OCI-LY7 (cell line): Measurements from ENCODE around the gene CNTRL. TPM values are rescaled to one million over a fixed set of nuclear protein-coding genes. Genes with fewer than 3 reads are reported as not detected.
A peak's percentile ranks its signal among the peaks of the same experiment; 100 is the strongest.

Experiments used
- BruUV-seq: library from RNA; stranded (reverse); fragments of 400-500 nt; replicated peaks from 2 replicates; lab custom pipeline; 2021; lab: Mats Ljungman, UMichigan
- CTCF ChIA-PET: fragments of 300-600 bp; sonication (Branson Sonifier 250); formaldehyde crosslinking; loops from one replicate; lab custom pipeline; 2022; ENCODE audit warnings: antibody characterized with exemption; ENCODE audit not compliant: unreplicated experiment; lab: Charles Lee
- POLR2A ChIA-PET: fragments of 300-600 bp; sonication (Branson Sonifier 250); formaldehyde crosslinking; loops from one replicate; lab custom pipeline; 2022; ENCODE audit warnings: antibody characterized with exemption; lab: Charles Lee
- DNase-seq: peaks from one replicate; pipeline ENCODE4 v3.0.0-alpha.2; 2015; ENCODE audit warnings: low spot score
- H2AFZ ChIP-seq: fragments of 200-600 bp; sonication (generic), shearing (Covaris generic); 2 replicates; pipeline ENCODE4 v1.6.1; 2014; ENCODE audit warnings: mild to moderate bottlenecking, antibody characterized with exemption, low read length, moderate library complexity
- H3K27ac ChIP-seq: fragments of 200-600 bp; sonication (generic); 2 replicates; pipeline ENCODE4 v1.5.1; 2014; ENCODE audit warnings: mixed run types, low read depth, mild to moderate bottlenecking, moderate library complexity, low read length, inconsistent platforms; ENCODE audit not compliant: poor library complexity, severe bottlenecking
- H3K36me3 ChIP-seq: fragments of 200-600 bp; sonication (generic); 2 replicates; pipeline ENCODE4 v1.6.1; 2014; ENCODE audit warnings: mild to moderate bottlenecking, antibody characterized with exemption, low read length, moderate library complexity, mixed read lengths; ENCODE audit not compliant: insufficient read depth
- H3K4me1 ChIP-seq: fragments of 200-600 bp; sonication (generic); 2 replicates; pipeline ENCODE4 v1.5.1; 2014; ENCODE audit warnings: mild to moderate bottlenecking, low read length; ENCODE audit not compliant: insufficient read depth, poor library complexity, severe bottlenecking
- H3K4me2 ChIP-seq: fragments of 200-600 bp; sonication (generic); 2 replicates; pipeline ENCODE4 v1.6.1; 2014; ENCODE audit warnings: mild to moderate bottlenecking, low read length
- H3K4me3 ChIP-seq: fragments of 200-600 bp; sonication (generic); 2 replicates; pipeline ENCODE4 v1.5.1; 2014; ENCODE audit warnings: mild to moderate bottlenecking, low read depth, low read length; ENCODE audit not compliant: poor library complexity, severe bottlenecking
- H3K79me2 ChIP-seq: fragments of 200-600 bp; sonication (generic); 2 replicates; pipeline ENCODE4 v1.6.1; 2016; ENCODE audit warnings: low read depth, mild to moderate bottlenecking, low read length, moderate library complexity, mixed read lengths; ENCODE audit not compliant: insufficient read depth
- H3K9me2 ChIP-seq: fragments of 200-600 bp; sonication (generic); 2 replicates; pipeline ENCODE4 v1.6.1; 2016; ENCODE audit warnings: mild to moderate bottlenecking, low read length, mixed read lengths; ENCODE audit not compliant: insufficient read depth
- H3K9me3 ChIP-seq: fragments of 200-600 bp; sonication (generic); 2 replicates; pipeline ENCODE4 v1.6.1; 2014; ENCODE audit warnings: mild to moderate bottlenecking, mixed run types, low read length, mixed read lengths
- H4K20me1 ChIP-seq: fragments of 200-600 bp; sonication (generic); 2 replicates; pipeline ENCODE4 v1.6.1; 2014; ENCODE audit warnings: mild to moderate bottlenecking, antibody characterized with exemption, low read length, moderate library complexity, mixed read lengths; ENCODE audit not compliant: insufficient read depth
- EZH2phosphoT487 ChIP-seq: fragments of 200-600 bp; sonication (generic); IDR thresholded peaks from 2 replicates; pipeline ENCODE4 v1.6.1; 2018; ENCODE audit warnings: low read depth, borderline replicate concordance, mild to moderate bottlenecking, mixed run types, antibody characterized with exemption, low read length, moderate library complexity, mixed read lengths
- intact Hi-C: fragments of 100-400 bp; cut with micrococcal nuclease; formaldehyde crosslinking; loops from one replicate; pipeline ENCODE4 v1.10.0; 2022; ENCODE audit not compliant: unreplicated experiment
- total RNA-seq, 2 experiments: library from RNA; depleted of rRNA in 1 of 2; stranded (reverse); fragments of >200 nt in 1 of 2; shearing (Covaris generic) in 1 of 2; gene quantifications; 2 replicates each; pipeline ENCODE4 v1.2.3, GENCODE V29; 2014 to 2022
- TF ChIP-seq, protein P1 (sequence below): fragments of 200-600 bp; sonication (generic); conservative IDR thresholded peaks from 2 replicates; pipeline ENCODE4 v1.5.1; 2014; ENCODE audit warnings: mild to moderate bottlenecking, antibody characterized with exemption, low read length, moderate library complexity, mixed read lengths

CNTRL gene
- total RNA-seq, 2 experiments from 2014 or later = 81.4 to 113 TPM

DNA sequence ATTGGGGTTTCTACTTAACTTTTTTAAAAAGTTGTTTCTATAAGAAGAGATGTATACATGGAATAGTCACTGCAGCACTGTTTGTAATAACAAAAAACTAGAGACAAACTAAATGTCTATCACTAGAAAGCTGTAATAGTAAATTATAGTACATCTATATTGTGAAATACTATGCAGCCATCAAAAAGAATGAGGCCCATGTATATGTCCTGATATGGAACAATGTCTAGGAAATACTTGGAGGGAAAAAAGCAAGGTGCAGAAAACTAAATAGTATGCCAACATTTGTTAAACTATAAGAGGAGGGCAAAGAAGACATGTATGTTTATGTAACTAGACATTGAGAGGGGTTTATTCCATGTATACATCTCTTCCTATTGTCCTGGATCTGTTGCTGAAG lies 129.9 kb downstream of the CNTRL start:
- Histone ChIP-seq H3K4me2 (no peak overlapping the region), H3K27ac (no peak overlapping the region), H4K20me1 (peaks cover 14% of the 10 kb centered on the region), H3K4me3 (no peak overlapping the region), H3K79me2 (peaks cover 25% of the 10 kb centered on the region), H3K36me3 (peaks cover 16% of the 10 kb centered on the region; the same call in 1 of the 2 replicates), H3K4me1 (peaks cover 54% of the 10 kb centered on the region), H2AFZ (no peak overlapping the region), H3K9me2 (no peaks in the 10 kb centered on the region), H3K9me3 (no peaks in the 10 kb centered on the region)
- TF ChIP-seq EZH2phosphoT487 = no peak
- TF ChIP-seq, protein P1, sequence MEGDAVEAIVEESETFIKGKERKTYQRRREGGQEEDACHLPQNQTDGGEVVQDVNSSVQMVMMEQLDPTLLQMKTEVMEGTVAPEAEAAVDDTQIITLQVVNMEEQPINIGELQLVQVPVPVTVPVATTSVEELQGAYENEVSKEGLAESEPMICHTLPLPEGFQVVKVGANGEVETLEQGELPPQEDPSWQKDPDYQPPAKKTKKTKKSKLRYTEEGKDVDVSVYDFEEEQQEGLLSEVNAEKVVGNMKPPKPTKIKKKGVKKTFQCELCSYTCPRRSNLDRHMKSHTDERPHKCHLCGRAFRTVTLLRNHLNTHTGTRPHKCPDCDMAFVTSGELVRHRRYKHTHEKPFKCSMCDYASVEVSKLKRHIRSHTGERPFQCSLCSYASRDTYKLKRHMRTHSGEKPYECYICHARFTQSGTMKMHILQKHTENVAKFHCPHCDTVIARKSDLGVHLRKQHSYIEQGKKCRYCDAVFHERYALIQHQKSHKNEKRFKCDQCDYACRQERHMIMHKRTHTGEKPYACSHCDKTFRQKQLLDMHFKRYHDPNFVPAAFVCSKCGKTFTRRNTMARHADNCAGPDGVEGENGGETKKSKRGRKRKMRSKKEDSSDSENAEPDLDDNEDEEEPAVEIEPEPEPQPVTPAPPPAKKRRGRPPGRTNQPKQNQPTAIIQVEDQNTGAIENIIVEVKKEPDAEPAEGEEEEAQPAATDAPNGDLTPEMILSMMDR = no peak
- DNase-seq = no peak
- intact Hi-C loops = loop anchor here (5.0 to 10.0 kb wide), 2 partner anchors 327 to 450 kb away; partner anchors contain the start of gene PHF19
- ChIA-PET POLR2A (interaction anchor here (0.6 kb wide), 2 partner anchors 53 to 1621 kb away, joined by 3 read pairs; no protein-coding TSS in a partner anchor), CTCF (interaction anchor here (0.6 kb wide), 1 partner anchor 1047 kb away, joined by 3 read pairs; no protein-coding TSS in a partner anchor)
- no TSS peak for BruUV-seq

DNA sequence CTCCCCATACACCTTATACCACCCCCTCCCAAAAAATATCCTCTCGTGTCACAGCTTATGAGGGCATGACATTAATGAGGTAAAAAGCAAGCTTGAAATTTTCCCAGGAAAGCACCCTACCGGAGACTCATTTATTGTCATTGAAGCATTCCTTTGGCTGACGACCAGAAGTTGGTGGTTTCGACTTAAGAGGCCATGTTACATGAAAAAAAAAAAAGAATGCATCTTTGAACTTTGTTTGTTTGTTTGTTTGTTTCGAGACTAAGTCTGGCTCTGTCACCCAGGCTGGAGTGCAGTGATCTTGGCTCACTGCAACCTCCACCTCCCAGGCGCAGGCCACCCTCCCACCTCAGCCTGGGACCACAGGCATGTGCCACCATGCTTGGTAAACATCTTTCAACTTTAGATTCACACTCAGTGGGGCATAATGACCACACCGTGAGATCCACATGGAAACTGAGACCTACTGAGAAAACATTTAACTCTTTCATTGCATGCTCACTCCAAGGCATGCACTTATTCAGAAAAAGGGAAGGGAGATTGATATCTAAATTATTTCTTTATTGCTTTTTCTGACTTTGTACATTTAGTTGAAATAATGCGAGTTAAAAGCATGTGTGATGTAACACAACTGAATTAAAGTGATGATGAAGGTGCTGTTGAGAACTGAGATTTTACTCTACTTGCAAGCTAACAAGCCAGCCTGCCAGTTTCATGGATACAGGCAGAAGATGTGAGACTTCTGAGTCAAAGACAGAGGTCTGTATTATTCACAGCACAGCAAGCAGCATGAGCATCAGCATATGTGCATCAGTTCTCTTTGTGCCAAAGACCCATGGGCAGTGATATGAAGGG lies 132.0 kb downstream of the CNTRL start:
- TF ChIP-seq, protein P1 = no peak
- TF ChIP-seq EZH2phosphoT487 = no peak
- no peaks in the 10 kb centered on the region for H3K9me3 ChIP-seq
- no peaks in the 10 kb centered on the region for H4K20me1 ChIP-seq
- DNase-seq = peak; percentile 44
- no TSS peak for BruUV-seq
- intact Hi-C loops = loop anchor here (10.0 kb wide), 1 partner anchor 452 kb away; no protein-coding TSS in a partner anchor
- no peaks in the 10 kb centered on the region for H3K9me2 ChIP-seq
- peaks cover 10% of the 10 kb centered on the region; the same call in 1 of the 2 replicates for H3K36me3 ChIP-seq
- ChIA-PET POLR2A (interaction anchor here (0.7 to 1.1 kb wide), 2 partner anchors 49 to 116 kb away, joined by 3 to 4 read pairs; no protein-coding TSS in a partner anchor), CTCF (interaction anchor here (0.6 kb wide), 1 partner anchor 88 kb away, joined by 4 read pairs; no protein-coding TSS in a partner anchor)
- peak overlapping the region; percentile 87 for H2AFZ ChIP-seq
- peaks cover 6% of the 10 kb centered on the region; the same call in 1 of the 2 replicates for H3K79me2 ChIP-seq
- H3K27ac ChIP-seq = peak overlapping the region; percentile 95
- peaks cover 47% of the 10 kb centered on the region for H3K4me1 ChIP-seq
- H3K4me3 ChIP-seq = peak overlapping the region; percentile 57
- peak overlapping the region; percentile 86 for H3K4me2 ChIP-seq
